NCI-H1105 (cell line): ENCODE data around the gene FOXK2.

ENCODE experiments used
- DNase-seq: peaks from one replicate; lab custom pipeline; 2025; lab: John Stamatoyannopoulos, UW

FOXK2 gene

DNA sequence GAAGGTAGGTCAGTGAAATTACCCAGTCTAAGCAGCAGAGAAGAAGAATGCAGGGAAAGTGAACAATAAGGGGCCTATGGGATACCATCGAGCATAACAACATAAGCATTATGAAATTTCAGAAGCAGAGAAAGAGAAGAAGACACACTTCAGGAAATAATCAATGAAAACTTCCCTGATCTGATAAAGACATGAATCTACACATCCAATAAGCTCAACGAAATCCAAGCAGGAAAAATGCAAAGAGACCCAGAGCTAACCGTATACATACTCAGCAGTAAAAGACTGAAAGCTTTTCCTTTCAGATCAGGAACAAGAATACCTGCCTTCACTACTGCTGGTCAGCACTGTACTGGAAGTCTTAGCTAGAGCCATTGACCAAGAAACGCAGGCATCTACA lies 90.1 kb downstream of the FOXK2 start:
- DNase-seq, result no peak

DNA sequence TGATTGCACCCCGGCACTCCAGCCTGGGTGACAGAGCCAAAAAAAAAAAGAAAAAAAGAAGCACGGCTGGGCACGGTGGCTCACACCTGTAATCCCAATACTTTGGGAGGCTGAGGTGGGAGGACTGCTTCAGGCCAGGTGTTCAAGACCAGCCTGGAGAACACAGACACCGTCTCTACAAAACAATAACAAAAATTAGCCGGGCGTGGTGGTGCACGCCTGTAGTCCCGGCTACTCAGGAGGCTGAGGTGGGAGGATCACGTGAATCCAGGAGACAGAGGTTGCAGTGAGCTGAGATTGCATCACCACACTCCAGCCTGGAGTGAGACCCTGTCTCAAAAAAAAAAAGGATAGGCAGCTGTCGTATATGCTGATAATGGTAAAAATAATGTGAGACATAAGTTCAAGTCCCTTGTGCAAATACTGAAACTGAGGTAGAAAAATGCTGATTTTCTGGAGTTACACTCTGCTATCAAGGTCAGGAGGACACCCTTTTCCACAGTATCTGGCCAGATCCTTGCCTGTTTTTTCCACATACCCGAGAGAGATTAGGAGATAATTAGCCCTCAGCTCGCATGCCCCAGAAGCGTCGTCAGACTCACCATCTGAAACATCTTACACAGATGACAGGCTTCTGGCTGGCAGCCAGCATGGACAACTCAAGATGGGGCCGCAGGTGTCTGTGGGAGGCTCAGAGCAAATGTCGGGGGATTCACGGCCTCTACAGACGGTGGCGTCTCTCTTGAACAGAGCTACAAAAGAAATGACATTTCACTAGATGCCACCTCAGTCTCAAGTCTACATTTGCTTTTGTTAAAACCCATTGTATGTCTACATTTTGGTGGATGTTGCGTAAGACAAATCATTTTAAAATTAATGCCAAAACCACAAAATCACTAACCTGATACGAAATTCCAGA lies 91.9 kb downstream of the FOXK2 start:
- peak; percentile 62 for DNase-seq

DNA sequence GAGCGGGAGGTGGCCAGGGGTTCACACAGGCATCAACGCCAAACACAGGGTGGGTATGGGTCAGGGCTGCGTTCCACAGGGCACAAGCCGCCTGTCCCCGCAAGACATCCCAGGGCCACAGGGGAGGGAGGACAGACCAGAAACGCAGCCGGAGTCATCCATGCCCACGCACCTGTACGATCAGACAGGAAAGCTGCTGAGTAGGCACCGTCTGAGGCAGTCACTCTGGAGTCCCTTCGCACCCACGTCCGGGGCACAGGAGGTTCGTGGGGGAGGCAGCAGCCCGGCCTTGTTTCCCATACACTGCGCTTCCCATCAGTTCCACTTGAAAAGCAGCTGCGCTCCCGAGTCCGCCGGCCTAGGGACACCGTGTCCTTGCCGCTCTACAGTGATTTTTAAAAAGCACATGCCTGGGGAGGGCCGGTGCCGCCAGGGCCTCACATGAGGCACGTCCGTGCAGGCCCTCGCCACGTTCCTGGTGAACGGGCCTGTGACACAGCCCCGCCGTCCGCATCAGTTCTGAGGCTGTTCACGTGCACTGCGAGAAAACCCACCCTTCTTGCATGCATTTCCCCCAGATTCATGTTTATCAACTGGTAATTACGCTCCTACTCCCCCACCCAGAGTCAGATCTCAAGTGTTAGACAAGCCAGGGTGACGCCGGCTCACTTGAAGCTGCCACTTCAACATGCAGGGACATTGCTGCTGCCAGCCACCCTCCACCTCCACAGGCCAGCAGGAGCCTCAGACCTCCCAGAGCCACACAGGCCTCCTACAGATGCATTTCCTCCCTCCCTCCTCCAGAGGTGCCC lies 94.0 kb downstream of the FOXK2 start:
- DNase-seq, result peak; percentile 27

DNA sequence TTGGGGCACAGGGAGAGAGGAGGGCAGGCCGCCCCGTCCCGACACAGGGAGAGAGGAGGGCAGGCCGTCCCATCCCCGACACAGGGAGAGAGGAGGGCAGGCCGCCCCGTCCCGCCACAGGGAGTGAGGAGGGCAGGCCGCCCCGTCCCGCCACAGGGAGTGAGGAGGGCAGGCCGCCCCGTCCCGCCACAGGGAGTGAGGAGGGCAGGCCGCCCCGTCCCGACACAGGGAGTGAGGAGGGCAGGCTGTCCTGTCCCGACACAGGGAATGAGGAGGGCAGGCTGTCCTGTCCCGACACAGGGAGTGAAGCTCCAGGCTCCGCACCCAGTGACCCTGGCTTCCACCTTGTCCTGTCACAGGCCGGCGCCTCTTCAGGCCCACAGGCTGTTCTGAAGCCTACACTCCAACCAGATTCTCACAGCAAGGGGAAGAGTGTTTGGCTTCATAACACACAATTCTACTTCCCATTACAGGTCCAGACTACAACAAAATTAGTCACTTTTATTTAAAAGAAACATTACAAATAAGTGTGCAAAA lies 94.6 kb downstream of the FOXK2 start:
- no peak for DNase-seq

DNA sequence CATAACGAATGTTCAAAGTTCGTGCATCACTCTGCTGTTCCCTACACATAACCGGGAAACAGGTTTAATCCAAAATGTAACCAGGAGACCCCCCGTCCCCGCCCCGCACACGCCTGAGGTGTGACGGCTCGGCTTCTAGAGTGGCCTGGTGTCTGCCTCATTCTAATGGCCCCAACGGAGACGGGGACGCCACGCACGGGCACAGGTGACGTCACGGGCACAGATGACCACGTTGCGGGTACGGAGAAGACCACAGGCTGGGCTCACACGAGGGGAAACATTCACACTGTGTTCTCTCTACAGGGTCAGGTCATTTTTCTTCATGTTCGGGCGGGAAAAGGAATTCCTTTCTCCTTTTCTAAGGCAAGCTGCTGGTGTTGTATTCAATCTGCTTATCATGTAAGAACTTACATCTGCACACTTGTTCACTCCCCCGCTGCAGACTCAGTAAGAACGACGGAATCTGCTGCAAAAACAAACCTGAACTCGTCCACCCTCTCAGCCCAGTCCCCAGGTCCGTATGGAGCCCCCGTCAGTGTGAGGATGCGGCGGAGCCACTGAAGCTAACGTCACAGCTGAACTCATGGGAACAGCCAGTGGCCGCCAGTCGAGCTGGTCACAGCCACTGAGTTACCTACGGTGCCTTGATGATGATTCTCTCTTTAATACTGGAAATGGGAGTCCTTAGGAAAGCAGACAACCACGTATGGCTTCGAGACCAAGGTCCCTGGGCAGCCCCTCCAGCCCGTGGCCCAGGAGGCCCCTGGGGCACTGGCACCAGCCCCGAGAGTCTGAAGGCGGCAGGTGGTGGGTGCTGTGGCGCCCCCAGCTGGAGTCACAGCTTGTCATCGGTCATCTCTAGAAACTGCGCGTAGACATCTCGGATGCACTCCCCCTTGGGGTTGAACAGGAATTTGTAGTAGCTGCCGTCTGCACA lies 95.8 kb downstream of the FOXK2 start:
- DNase-seq, result no peak

DNA sequence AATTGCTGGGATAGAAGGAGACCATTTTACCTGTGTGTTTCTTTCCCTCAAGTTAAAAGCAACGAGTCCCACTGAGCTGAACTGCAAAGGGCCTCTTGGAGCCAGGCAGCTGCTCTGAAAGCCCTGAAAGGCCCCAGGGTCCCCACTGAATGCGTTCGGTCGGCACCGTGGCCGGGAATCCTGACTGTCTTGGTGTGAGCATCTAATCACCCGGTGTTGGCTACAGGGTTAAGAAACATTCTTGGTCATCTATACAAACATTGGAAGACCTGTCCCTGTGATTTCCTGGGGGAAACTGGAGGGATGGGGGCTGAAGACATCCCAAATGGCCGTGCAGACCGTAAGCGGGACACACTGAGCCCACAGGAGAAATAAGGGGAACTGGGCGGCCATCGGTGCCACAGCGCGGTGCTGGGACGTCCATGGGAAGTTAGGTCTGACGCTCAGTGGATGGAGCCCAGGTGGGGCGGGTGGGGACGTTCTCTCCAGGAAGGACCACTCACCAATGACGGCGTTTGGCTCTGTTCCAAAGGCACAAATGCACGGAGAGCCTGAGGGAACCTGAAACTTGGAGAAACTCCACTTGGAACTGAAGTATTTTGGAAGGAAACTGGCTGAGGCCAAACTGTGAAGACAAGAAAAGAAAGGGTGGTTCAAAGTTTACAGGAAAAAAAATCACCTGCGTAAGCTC lies 96.6 kb downstream of the FOXK2 start:
- no peak for DNase-seq

DNA sequence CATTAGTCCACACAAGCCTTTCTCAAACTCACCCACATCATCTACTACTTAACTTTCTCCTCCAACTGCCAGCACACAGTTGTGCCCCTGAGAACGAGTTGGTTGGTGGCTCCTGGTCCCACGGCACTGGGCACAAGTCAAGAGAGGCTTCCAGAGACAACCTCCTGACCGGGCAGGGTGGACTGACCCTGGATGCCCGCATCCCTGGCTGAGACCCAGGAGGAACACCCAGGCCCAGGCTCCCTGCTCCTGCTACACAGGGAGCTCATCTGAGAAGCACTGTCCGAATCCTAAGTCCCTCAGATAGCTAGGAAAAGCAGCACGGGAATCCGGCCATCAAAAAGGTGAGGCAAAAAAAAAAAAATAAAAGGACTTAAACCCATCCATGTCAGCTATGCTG lies 99.7 kb downstream of the FOXK2 start:
- no peak for DNase-seq

DNA sequence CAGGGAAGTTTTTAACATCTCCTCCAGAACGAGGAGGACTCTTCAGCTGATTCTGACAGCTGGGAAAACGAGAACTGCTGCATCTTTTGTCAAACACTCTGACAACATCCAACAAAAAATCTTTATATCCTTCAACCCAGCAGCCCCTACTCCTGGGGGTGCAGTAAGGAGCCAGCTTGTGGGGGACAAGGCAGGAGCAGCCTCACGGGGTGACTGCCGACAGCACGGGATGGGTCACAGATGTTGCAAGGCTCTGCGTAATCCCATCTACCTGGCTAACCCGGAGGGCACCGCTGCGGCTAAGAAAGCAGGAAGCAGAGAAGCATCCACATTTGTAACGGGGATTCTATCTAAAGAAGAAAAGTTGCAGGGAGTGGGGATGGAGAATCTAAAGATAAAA lies 100.1 kb downstream of the FOXK2 start:
- no peak for DNase-seq

DNA sequence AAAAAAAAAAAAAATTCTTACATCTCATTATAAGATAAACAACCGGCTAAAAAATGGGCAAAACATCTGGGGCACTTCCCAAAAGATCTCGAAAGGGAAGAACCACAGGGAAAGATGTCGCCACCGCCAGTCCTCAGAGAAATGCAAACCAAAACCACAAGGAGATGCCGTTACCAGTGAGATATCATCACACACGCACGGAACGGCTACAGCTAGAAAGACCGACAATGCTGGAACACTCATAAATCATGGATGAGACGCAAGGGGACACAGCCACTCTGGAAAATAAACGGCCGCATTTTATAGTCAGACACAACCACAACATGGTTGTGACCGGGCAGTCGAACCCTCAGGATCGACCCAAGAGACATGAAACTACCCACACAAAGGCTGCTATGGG lies 104.2 kb downstream of the FOXK2 start:
- DNase-seq, result no peak

DNA sequence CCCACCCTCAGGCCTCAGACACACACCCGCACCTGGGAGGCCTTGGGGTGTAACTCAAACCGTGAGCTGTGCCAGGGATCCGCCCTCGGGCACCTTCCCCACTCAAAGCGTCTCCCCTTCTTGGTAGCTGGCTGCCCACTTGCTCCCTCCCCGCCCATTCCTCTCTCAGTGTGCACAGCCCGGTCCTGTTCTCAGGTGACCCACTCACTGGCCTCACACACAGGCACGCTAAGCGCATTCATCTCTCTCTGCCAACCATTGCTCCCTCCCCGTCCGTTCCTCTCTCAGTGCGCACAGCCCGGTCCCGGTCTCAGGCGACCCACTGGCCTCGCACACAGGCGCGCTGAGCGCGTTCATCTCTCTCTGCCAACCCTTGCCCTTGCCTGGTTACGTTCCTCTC lies 107.9 kb downstream of the FOXK2 start:
- no peak for DNase-seq

DNA sequence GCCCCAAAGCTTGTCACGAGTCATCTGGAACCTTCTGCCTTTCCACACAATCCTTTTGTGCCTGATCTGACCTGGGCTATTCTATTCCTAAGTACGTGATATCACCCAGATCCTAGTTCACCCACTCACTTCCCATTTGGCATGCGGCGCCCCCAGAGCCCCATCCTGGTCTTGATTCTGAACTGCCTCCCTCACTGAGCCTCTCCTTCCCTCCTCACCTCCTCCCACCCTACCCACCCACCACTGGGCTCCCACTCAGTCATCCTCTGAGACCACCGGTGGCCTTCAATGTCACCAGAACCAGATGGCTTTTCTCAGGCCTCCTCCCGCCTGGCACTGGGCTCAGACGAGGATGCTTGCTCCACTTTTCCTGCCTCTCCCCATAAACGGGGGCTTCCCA lies 110.2 kb downstream of the FOXK2 start:
- DNase-seq, result no peak

DNA sequence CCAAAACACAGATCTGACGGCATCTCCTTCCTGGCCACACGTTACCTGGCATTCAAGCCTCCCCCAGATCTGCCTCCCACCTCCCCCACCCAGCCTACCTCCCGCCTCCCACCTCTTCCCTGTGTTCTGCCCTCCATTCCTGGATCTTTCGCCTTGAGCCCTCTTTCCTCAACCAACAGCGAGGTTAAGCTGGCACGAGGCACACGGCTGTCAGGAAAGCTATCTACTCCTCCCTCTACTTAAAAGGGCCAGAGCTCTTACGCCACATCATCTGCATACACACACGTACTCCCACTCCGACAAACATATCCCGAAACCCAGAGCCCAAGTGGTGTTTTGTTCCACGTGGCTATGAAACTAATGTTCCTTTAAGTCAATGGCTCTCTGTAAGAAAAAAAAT lies 110.7 kb downstream of the FOXK2 start:
- no peak for DNase-seq

DNA sequence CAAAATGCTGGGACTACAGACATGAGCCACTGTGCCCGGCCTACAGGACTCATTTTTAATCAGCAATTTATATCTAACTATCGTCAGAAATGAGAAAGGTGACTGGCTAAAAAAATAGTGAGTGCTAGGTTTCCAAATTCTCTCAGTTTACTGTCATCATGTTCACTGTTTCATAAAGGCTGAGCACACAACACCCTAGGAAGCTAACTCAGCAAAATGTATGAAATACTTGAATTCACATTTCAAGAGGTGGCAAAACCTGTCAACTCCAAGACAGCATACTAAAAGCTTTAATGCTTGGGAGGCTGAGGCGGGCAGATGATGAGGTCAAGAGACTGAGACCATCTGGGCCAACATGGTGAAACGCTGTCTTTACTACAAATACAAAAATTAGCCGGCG lies 112.0 kb downstream of the FOXK2 start:
- DNase-seq, result no peak

DNA sequence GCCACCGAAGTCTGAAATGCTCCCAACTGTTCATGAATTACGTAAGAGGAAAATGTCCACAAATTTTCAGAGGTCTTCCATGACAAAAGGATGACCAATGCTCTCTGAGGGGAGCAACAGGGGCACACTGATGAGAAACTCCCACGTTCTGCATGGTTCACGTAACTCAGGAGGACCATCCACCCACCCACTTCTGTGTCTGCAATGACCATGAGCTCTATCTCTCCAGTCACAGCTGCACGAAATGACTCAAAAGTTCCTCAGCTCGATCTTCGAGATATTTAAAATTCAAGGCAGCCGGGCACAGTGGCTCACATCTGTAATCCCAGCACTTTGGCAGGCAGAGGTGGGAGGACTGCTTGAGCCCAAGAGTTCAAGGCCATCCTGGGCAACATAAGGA lies 112.9 kb downstream of the FOXK2 start:
- no peak for DNase-seq

DNA sequence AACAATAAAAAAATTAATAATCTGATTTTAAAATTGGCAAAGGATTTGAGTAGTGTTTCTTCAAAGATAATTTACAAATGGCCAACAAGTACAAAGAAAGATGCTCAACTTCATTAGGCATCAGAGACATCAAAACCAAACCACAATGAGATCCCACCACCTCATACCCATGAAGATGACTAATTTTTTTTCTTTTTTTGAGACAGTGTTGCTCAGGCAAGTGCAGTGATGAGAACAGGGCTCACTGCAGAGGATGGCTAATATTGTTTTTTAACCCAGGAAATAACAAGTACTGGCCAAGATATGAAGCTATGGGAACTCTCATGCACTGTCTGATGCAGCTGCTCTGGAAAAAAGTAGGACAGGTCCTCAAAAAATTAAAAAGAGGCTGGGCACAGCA lies 113.8 kb downstream of the FOXK2 start:
- DNase-seq, result no peak

DNA sequence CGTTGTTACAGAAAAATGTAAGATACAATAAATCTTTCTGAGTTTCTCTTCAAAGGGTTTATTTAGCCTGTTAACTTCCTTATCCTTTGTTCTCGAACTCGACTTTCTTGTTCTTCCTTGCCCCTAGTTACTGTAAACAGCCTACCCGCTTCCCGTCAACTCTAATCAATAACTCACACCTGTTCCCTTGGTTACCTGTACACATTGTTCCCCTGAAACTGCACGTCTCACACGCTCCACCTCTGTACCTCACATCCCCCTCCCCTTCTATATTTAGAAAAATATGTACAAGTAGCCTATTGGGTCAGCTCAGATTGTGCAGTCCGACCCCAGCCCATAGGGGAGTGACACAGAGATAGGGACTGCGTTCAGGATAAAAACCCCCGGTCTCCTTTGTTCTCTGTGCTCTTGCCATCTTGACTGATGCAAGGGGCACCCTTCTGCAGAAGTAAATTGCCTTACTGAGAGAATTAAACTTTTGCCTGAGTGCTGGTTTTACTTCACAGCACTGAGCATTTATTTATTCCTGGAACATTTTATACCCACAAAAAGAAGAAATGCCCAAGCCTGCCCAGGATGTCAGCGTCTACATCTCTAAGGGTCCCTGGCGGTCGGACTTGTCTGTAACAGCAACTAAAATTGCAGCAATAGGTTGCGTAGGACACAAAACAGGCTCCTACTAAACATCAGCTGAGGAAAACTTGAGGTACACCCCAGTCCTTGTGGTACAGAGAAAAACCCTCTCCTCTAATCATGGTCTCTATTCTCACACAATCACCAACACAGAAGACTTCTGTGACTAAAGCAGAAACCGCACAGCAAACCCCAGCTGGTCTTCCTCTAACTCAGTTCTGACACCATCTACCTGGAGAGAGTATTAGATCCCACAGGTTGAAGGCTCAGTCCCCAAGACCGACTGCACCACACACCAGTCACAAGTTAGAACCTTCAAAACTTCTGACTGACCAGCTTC lies 117.4 kb downstream of the FOXK2 start:
- DNase-seq, result no peak

DNA sequence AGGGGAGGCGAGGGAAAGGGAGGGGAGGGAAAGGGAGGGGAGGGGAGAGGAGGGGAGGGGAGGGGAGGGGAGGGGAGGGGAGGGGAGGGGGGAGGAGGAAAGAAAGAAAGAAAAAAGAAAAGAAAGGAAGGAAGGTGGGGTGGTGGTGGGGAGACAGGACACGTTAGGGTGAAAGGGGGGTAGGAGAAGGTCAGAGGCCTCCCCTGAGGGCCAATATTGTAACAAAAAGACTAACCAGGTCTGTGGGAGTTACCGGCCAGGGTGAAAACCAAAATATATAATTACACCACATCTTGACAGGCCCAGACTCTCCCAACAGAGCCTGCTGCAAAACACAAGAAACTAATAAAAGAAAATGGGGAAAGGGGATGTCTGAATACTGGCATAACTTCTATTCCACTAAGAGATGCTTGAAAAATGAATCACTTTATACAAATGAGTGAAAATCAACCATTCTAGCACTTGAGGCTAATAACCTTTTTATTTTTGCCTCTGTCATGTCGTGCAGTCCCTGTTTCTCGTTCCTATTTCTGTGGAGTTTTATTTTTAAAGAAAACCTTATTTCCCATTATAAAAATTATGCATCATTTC lies 118.7 kb downstream of the FOXK2 start:
- DNase-seq, result no peak

DNA sequence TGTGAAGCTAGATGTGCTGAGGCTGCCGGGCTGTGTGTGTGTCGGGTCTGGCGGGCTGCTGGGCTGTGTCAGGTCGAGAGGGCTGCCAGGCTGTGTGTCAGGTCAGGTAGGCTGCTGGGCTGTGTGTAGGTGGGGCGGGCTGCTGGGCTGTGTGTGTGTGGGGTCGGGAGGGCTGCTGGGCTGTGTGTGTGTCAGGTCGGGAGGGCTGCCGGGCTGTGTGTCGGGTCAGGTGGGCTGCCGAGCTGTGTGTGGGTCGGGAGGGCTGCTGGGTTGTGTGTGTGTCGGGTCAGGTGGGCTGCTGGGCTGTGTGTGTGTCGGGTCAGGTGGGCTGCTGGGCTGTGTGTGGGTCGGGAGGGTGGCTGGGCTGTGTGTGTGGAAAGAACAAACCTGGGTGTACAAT lies 120.1 kb downstream of the FOXK2 start:
- DNase-seq, result no peak

DNA sequence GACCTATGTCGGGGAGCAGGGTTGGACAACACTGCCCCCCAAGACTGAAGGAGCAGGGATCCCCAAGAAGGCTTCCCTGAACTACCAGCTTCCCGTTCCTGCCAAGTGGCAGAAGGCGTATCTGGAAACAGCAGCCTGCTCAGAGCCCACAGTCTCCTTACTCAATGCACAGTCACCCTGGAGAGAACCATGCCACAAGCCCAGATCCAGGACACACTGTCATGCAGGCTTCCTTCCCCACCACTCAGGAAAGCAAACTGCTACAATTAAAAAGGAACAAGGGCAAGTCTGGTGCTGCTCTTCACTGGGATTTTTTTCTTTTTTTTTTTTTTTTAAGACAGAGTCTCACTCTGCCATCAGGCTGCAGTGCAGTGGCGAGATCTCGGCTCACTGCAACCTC lies 120.5 kb downstream of the FOXK2 start:
- no peak for DNase-seq

DNA sequence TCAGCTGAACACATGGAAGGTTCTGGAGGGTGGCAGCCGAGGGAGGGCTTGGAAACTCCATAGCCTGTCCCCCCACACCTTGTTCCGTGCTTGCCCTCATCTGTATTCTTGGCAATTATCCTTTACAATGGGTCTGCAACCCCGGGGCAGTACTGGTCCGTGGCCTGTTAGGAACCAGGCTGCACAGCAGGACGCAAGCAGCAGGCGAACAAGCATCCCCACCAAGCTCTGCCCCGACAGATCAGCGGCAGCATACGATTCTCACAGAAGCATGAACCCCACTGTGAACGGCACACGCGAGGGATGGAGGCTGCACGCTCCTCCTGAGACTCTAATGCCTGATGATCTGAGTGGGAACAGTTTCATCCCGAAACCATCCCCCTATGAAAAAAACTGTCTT lies 122.5 kb downstream of the FOXK2 start:
- DNase-seq, result no peak
